ENCODE results near the gene TK2. TPM values are rescaled to one million over a fixed set of nuclear protein-coding genes. Genes with fewer than 3 reads are reported as not detected.

Gene TK2
- total RNA-seq, 1 donor from 2014 or later = 16.1 TPM

DNA sequence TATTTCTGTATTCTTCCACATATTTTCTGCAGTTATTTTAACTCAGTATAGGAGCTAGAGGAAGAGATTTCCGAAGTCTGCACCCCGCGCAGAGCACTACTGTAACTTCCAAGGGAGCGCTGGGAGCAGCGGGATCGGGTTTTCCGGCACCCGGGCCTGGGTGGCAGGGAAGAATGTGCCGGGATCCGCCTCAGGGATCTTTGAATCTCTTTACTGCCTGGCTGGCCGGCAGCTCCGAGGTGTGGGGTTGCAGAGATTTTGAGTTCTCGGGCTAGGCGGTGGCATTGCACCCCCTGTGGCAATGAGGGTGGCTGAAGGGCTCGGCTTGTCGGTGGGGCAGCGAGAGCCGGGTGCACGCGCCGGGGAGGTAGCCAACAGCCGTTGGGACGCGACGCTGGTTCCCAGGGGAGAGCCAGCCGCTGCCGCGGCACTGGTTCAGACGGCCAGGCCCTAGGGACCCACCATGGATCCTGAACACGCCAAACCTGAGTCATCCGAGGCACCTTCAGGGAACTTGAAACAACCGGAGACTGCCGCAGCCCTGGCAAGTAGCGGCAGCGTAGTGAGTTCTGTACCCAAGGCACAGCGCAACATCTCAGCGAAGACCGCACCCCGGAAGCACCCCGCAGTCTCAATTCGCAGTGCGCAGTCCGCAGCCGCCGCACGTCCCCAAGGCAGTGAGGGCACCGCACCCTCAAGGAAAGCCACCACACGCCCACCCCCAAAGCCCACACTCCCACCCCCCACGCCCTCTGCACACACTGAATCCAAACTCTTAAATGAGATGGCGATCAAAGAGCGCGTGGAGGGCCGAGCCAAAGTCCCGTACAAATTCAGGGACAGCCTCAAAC lies 16.4 kb upstream of the TK2 start, which contains the start of gene CMTM1:
TSS of gene CMTM1 (plus strand) at position 389 of the 851 bp plus-strand sequence. CDS start at position 464, 75 bp downstream.
- DNase-seq (ENCODE audit: low spot score, unreplicated experiment) = no peak
- no peaks in the 10 kb centered on the region for H3K9me3 Mint-ChIP-seq (ENCODE audit: low read depth)
- peaks cover 6% of the 10 kb centered on the region for H3K4me1 Mint-ChIP-seq (ENCODE audit: low read depth)
- TF ChIP-seq, protein P1, sequence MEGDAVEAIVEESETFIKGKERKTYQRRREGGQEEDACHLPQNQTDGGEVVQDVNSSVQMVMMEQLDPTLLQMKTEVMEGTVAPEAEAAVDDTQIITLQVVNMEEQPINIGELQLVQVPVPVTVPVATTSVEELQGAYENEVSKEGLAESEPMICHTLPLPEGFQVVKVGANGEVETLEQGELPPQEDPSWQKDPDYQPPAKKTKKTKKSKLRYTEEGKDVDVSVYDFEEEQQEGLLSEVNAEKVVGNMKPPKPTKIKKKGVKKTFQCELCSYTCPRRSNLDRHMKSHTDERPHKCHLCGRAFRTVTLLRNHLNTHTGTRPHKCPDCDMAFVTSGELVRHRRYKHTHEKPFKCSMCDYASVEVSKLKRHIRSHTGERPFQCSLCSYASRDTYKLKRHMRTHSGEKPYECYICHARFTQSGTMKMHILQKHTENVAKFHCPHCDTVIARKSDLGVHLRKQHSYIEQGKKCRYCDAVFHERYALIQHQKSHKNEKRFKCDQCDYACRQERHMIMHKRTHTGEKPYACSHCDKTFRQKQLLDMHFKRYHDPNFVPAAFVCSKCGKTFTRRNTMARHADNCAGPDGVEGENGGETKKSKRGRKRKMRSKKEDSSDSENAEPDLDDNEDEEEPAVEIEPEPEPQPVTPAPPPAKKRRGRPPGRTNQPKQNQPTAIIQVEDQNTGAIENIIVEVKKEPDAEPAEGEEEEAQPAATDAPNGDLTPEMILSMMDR (IDR thresholded peaks at IDR 0.05; ENCODE audit: unreplicated experiment) = no peak
- no peak within 1 kb of the TSS for H3K4me3 Mint-ChIP-seq (ENCODE audit: low read depth)
- H3K27ac Mint-ChIP-seq = no peak within 1 kb of the TSS
- H3K27me3 Mint-ChIP-seq = no peaks in the 10 kb centered on the region
- H3K36me3 Mint-ChIP-seq (ENCODE audit: insufficient read depth) = peaks cover 12% of the 10 kb centered on the region

DNA sequence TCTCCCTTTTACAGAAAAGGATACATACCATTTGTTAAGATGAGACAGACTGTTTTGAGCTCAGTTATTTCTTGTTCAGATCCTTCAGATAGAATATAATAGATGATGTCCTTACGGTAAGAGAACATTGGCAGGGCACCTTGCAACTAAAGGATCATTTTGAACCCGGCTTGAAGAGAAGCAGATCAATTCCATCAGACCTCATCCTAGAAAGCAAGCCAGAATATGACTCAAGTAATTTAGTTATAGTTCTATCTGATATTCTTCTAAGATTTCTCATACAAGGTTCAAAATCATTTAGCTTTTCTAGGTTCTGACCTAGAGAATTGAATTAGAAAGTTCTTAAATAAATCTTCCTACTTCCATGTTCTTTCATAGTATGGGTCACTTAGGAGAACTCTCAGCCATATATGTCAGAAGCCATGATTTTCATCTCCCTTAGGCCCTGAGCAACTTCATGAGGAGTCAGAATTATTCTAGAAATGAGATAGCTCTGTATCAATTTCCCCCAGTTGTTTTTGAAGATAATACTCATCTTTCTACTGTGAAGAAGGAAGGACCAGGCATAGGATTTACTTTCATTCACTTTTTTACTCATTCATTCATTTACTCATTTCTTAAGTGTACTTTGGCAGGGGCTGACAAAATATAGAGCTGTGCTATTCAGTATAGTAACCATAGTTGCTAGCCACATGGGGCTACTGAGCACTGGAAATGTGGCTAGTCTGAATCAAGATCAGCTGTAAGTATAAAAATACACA lies 13.8 kb upstream of the TK2 start:
- no peak for DNase-seq (ENCODE audit: low spot score, unreplicated experiment)
- Mint-ChIP-seq H3K36me3 (ENCODE audit: insufficient read depth) (peaks cover 14% of the 10 kb centered on the region), H3K4me1 (ENCODE audit: low read depth) (peaks cover 11% of the 10 kb centered on the region), H3K4me3 (ENCODE audit: low read depth) (no peak overlapping the region), H3K27ac (no peak overlapping the region), H3K9me3 (ENCODE audit: low read depth) (no peaks in the 10 kb centered on the region), H3K27me3 (no peaks in the 10 kb centered on the region)
- TF ChIP-seq, protein P1 (IDR thresholded peaks at IDR 0.05; ENCODE audit: unreplicated experiment) = no peak

DNA sequence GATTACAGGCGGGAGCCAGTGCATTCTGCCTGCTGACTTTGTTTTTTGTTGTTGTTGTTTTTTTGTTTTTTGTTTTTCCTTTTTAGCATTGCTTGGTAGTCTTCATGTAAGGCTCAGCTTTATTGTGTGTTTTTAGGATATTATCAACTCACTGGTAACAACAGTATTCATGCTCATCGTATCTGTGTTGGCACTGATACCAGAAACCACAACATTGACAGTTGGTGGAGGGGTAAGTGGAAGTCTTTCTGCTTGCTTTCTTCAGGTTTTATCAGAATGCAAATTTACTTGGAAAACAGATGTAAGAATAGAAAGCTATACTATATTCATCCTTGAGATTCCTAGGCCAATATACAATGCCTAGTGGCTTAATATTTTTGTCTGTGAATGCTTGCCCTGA lies 13.1 kb upstream of the TK2 start:
- Mint-ChIP-seq H3K9me3 (ENCODE audit: low read depth) (no peaks in the 10 kb centered on the region), H3K4me1 (ENCODE audit: low read depth) (peaks cover 11% of the 10 kb centered on the region), H3K27ac (peak overlapping the region; percentile 65), H3K36me3 (ENCODE audit: insufficient read depth) (peaks cover 16% of the 10 kb centered on the region), H3K27me3 (no peaks in the 10 kb centered on the region), H3K4me3 (ENCODE audit: low read depth) (no peak overlapping the region)
- no peak for DNase-seq (ENCODE audit: low spot score, unreplicated experiment)
- TF ChIP-seq, protein P1 (IDR thresholded peaks at IDR 0.05; ENCODE audit: unreplicated experiment) = no peak

DNA sequence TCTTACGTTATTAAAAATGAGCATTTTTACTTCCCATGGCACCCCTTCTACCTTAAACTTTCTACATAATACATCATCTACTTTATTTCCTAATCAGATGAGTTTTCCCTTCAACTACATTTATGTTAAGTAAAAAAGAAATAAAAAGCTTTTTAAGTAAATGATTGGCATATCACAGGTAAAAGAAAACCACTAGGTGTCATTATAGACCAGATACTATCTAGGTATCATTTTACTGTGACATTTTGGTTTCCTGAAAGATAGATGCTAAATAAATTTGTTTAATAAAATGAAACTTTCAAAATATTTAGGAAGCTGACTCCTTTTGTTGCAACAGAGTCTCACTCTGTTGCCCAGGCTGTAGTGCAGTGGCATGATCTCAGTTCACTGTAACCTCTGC lies 12.5 kb upstream of the TK2 start:
- TF ChIP-seq, protein P1 (IDR thresholded peaks at IDR 0.05; ENCODE audit: unreplicated experiment) = no peak
- Mint-ChIP-seq H3K4me3 (ENCODE audit: low read depth) (no peak overlapping the region), H3K9me3 (ENCODE audit: low read depth) (no peaks in the 10 kb centered on the region), H3K4me1 (ENCODE audit: low read depth) (peaks cover 11% of the 10 kb centered on the region), H3K27me3 (no peaks in the 10 kb centered on the region), H3K27ac (no peak overlapping the region), H3K36me3 (ENCODE audit: insufficient read depth) (peaks cover 17% of the 10 kb centered on the region)
- DNase-seq (ENCODE audit: low spot score, unreplicated experiment) = no peak

DNA sequence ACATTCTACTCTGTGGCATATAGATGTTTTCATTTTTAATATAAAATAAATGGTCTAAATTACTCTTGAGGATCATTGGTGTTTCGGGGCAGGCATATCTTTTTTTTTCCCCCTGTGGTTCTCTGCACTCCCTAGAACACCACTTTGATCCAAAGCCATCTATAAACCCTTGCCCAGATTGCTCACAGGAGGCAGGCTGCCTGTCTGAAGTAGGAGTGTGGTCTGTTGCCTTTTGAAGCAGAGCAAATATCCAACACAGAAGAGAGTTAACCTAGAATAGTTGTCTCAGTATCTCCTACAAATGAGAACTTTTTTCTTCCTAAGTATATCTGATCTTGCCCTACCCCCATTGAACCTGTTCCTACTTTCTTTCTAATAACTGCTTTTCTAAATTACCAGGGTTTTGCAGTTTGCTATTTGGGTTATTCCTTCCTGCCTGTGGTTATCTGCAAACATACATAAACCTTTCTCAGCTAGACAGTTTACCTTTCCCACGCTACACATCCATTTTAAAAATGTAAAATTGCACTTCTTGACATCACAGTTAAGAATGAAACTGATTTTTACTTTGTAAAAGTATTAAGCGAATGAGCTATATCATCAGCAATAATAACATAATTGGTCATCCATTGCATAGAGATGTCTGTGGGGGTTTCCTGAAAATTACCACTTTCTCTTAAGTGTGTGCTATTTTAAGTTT lies 11.6 kb upstream of the TK2 start:
- H3K9me3 Mint-ChIP-seq (ENCODE audit: low read depth) = no peaks in the 10 kb centered on the region
- H3K36me3 Mint-ChIP-seq (ENCODE audit: insufficient read depth) = peaks cover 14% of the 10 kb centered on the region
- no peak overlapping the region for H3K27ac Mint-ChIP-seq
- TF ChIP-seq, protein P1 (IDR thresholded peaks at IDR 0.05; ENCODE audit: unreplicated experiment) = no peak
- H3K4me1 Mint-ChIP-seq (ENCODE audit: low read depth) = peaks cover 11% of the 10 kb centered on the region
- H3K27me3 Mint-ChIP-seq = no peaks in the 10 kb centered on the region
- H3K4me3 Mint-ChIP-seq (ENCODE audit: low read depth) = no peak overlapping the region
- no peak for DNase-seq (ENCODE audit: low spot score, unreplicated experiment)
